Neural crest cell (in vitro differentiated cells): Measurements from ENCODE around the gene SLC17A5. TPM values are rescaled to one million over a fixed set of nuclear protein-coding genes. Genes with fewer than 3 reads are reported as not detected.
"Not testable (repeated sequence)": the region's sequence is repeated elsewhere in the genome, so short reads cannot be mapped to it uniquely, and the experiment has no call there.

Experiments used
- DNase-seq: peaks from one replicate; pipeline ENCODE4 v3.0.0; 2021; ENCODE audit warnings: low read depth, mixed read lengths, low spot score
- H3K27ac Mint-ChIP-seq: one replicate; pipeline ENCODE4 v1.8.0; 2021; ENCODE audit warnings: mild to moderate bottlenecking, mixed read lengths; ENCODE audit not compliant: unreplicated experiment
- H3K27me3 Mint-ChIP-seq: 2 replicates; pipeline ENCODE4 v1.8.0; 2021; ENCODE audit warnings: low read depth, mild to moderate bottlenecking, mixed read lengths
- H3K36me3 Mint-ChIP-seq: 2 replicates; pipeline ENCODE4 v1.8.0; 2021; ENCODE audit warnings: low read depth, mild to moderate bottlenecking, mixed read lengths
- H3K4me1 Mint-ChIP-seq: 2 replicates; pipeline ENCODE4 v1.8.0; 2021; ENCODE audit warnings: mixed read lengths
- H3K4me3 Mint-ChIP-seq: one replicate; pipeline ENCODE4 v1.8.0; 2021; ENCODE audit warnings: mild to moderate bottlenecking, mixed read lengths
- H3K9me3 Mint-ChIP-seq: 2 replicates; pipeline ENCODE4 v1.8.0; 2021; ENCODE audit warnings: mixed read lengths
- total RNA-seq: library from RNA; stranded (reverse); gene quantifications from 2 replicates; pipeline ENCODE4 v1.2.1, GENCODE V29; 2021
- TF ChIP-seq, protein P1 (sequence below): fragments of 200-600 bp; sonication (generic); conservative IDR thresholded peaks from 2 replicates; pipeline ENCODE4 v1.5.0; 2021; ENCODE audit warnings: antibody characterized with exemption, mild to moderate bottlenecking

The SLC17A5 gene
- total RNA-seq, 1 donor from 2014 or later: 10.8 TPM

GRCh38 chr6:73631849-73632248 lies 21.9 kb downstream of the SLC17A5 start:
- Mint-ChIP-seq H3K4me1 (no peaks in the 10 kb centered on the region), H3K4me3 (no peak overlapping the region), H3K9me3 (no peaks in the 10 kb centered on the region), H3K36me3 (peaks cover 7% of the 10 kb centered on the region), H3K27me3 (no peaks in the 10 kb centered on the region), H3K27ac (no peak overlapping the region)
- no peak for DNase-seq
- TF ChIP-seq, protein P1, sequence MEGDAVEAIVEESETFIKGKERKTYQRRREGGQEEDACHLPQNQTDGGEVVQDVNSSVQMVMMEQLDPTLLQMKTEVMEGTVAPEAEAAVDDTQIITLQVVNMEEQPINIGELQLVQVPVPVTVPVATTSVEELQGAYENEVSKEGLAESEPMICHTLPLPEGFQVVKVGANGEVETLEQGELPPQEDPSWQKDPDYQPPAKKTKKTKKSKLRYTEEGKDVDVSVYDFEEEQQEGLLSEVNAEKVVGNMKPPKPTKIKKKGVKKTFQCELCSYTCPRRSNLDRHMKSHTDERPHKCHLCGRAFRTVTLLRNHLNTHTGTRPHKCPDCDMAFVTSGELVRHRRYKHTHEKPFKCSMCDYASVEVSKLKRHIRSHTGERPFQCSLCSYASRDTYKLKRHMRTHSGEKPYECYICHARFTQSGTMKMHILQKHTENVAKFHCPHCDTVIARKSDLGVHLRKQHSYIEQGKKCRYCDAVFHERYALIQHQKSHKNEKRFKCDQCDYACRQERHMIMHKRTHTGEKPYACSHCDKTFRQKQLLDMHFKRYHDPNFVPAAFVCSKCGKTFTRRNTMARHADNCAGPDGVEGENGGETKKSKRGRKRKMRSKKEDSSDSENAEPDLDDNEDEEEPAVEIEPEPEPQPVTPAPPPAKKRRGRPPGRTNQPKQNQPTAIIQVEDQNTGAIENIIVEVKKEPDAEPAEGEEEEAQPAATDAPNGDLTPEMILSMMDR: no peak

DNA sequence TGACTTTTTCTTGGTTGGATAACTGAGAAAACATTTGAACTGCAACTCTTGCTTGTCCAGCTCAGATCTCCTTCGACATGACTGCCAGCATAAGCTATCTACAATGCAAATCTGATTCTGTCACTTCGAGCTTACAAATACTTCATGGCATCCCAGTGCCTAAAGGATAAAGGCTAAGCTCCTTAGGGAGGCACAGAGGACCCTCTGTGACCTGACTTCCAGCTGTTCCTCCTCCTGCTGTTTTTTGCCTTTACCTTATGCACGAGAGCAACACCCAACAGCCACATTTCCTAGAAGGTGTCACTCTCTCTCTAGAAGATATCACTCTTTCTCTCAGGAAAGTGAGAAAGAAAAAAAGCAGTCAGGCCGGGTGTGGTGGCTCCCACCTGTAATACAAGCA lies 23.4 kb downstream of the SLC17A5 start:
- no peak overlapping the region for H3K4me3 Mint-ChIP-seq
- DNase-seq: no peak
- no peaks in the 10 kb centered on the region for H3K27me3 Mint-ChIP-seq
- H3K36me3 Mint-ChIP-seq: peaks cover 7% of the 10 kb centered on the region
- no peaks in the 10 kb centered on the region for H3K4me1 Mint-ChIP-seq
- TF ChIP-seq, protein P1: no peak
- H3K27ac Mint-ChIP-seq: no peak overlapping the region
- no peaks in the 10 kb centered on the region for H3K9me3 Mint-ChIP-seq

DNA sequence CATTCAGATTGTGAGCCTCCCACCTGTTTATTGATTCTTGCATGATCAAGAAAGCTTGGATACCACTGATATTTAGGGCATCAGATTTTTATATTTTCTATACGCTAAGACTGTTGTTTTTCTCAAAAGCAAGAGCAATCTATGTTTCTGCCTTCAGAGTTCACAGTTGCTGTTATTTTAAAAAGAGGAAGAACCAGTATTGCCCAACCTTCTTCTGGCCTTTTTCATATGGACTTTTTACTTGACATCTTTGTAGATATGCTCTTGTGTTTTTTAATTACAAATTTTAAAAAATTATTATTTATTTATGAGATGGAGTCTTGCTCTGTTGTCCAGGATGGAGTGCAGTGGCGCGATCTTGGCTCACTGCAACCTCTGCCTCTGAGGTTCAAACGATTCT lies 28.9 kb downstream of the SLC17A5 start:
- TF ChIP-seq, protein P1: no peak
- Mint-ChIP-seq H3K27ac (no peak overlapping the region), H3K9me3 (no peaks in the 10 kb centered on the region), H3K4me3 (no peak overlapping the region), H3K36me3 (no peaks in the 10 kb centered on the region), H3K4me1 (no peaks in the 10 kb centered on the region), H3K27me3 (no peaks in the 10 kb centered on the region)
- no peak for DNase-seq

DNA sequence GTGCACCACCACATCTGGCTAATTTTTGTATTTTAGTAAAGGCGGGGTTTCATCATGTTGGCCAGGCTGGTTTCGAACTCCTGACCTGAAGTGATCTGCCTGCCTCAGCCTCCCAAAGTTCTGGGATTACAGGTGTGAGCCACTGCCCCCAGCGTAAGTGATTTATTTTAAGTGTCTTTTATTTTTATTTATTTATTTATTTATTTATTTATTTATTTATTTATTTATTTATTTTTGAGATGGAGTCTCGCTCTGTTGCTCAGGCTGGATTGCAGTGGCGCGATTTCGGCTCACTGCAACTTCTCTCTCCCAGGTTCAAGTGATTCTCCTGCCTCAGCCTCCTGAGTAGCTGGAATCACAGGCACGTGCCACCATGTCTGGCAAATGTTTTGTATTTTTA lies 30.3 kb downstream of the SLC17A5 start:
- not testable (repeated sequence) for H3K27ac Mint-ChIP-seq, H3K4me1 Mint-ChIP-seq, H3K27me3 Mint-ChIP-seq, H3K36me3 Mint-ChIP-seq, H3K9me3 Mint-ChIP-seq, H3K4me3 Mint-ChIP-seq, DNase-seq

DNA sequence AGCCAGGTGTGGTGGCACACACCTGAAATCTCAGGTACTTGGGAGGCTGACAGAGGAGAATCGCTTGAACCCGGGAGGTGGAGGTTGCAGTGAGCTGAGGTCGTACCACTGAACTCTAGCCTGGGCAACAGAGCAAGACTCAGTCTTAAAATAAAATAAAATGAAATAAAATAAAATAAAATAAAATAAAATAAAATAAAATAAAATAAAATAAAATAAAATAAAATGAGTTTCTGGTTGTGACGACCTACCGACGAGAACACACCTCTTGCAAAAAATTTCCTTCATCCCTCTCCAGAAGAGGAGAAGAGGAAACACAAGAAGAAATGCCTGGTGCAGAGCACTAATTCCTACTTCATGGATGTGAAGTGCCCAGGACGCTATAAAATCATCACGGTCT lies 35.7 kb downstream of the SLC17A5 start:
- not testable (repeated sequence) for H3K36me3 Mint-ChIP-seq, H3K9me3 Mint-ChIP-seq, H3K4me1 Mint-ChIP-seq, H3K27me3 Mint-ChIP-seq, H3K27ac Mint-ChIP-seq, DNase-seq, H3K4me3 Mint-ChIP-seq

DNA sequence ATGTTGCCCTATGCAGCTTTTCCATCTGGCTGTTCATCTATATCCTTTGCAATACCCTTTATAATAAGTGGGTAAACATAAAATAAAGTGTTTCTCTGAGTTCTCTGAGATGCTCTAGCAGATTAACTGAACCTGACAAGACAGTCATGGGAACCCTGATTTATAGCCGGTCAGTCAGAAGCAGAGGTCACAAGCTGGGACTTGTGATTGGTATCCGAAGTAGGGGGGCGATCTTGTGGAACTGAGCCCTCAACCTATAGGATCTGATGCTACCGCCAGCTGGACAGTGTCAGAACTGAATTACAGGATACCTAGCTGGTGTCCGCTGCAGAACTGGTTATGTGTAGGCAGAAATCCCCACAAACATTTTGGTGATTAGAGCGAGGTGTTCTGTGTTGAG lies 39.0 kb downstream of the SLC17A5 start:
- H3K4me1 Mint-ChIP-seq: no peaks in the 10 kb centered on the region
- DNase-seq: no peak

More for the DNA sequence above, 39.0 kb downstream of the SLC17A5 start:
- H3K27me3 Mint-ChIP-seq: no peaks in the 10 kb centered on the region
- no peak overlapping the region for H3K4me3 Mint-ChIP-seq
- H3K27ac Mint-ChIP-seq: no peak overlapping the region
- peaks cover 2% of the 10 kb centered on the region for H3K36me3 Mint-ChIP-seq
- TF ChIP-seq, protein P1: no peak
- H3K9me3 Mint-ChIP-seq: no peaks in the 10 kb centered on the region
